Tibial artery (tissue), 4 donors: ENCODE measurements around the gene CCL24.
"Not testable (repeated sequence)": the region's sequence is repeated elsewhere in the genome, so short reads cannot be mapped to it uniquely, and the experiment has no call there.

Source experiments
- DNase-seq, 2 donors: peaks; one replicate each; pipeline ENCODE4 v3.0.0-alpha.2; 2019
- H3K27ac ChIP-seq, 2 donors: fragments of 200-600 bp; sonication (generic) in 1 of 2; 1 replicate in 1 of 2; 2 replicates in 1 of 2; pipeline ENCODE4 v1.5.1; 2018 to 2019; ENCODE audit warnings: mild to moderate bottlenecking in 1 of 2
- H3K27me3 ChIP-seq, 2 donors: fragments of 200-600 bp; sonication (generic) in 1 of 2; one replicate each; pipeline versions ENCODE4 v1.5.1 to v1.6.0; 2016 to 2019
- H3K36me3 ChIP-seq, 3 donors: fragments of 200-600 bp; sonication (generic) in 2 of 3; one replicate each; pipeline ENCODE4 v1.5.1; 2016 to 2019; ENCODE audit warnings: mild to moderate bottlenecking in 2 of 3
- H3K4me1 ChIP-seq, 4 donors: fragments of 200-600 bp; sonication (generic) in 2 of 4; 1 replicate in 3 of 4; 2 replicates in 1 of 4; pipeline ENCODE4 v1.5.1; 2016 to 2019
- H3K4me3 ChIP-seq, 2 donors: fragments of 200-600 bp; sonication (generic) in 1 of 2; 1 replicate in 1 of 2; 2 replicates in 1 of 2; pipeline ENCODE4 v1.5.1; 2018 to 2019; ENCODE audit warnings: mild to moderate bottlenecking in 2 of 2
- H3K9me3 ChIP-seq, 3 donors: fragments of 200-600 bp; sonication (generic) in 1 of 3; one replicate each; pipeline ENCODE4 v1.5.1; 2016 to 2019
- intact Hi-C: fragments of 100-400 bp; cut with DNase I; formaldehyde crosslinking; loops from one replicate; pipeline ENCODE4 v1.15.0; 2023; ENCODE audit warnings: low total_unique reads
- TF ChIP-seq, protein P1 (sequence below), 2 experiments: fragments of 200-600 bp in 1 of 2; fragments of 450-650 bp in 1 of 2; IDR thresholded peaks; one replicate each; pipeline ENCODE4 v1.5.1; 2017 to 2019; ENCODE audit warnings: antibody characterized with exemption in 2 of 2, mild to moderate bottlenecking in 1 of 2, moderate library complexity in 1 of 2

CCL24 gene

GRCh38 chr7:75850235-75850634 lies 36.6 kb upstream of the CCL24 start:
- H3K27me3 ChIP-seq = no peaks in the 10 kb centered on the region
- no peak overlapping the region for H3K4me3 ChIP-seq
- DNase-seq = no peak
- no peaks in the 10 kb centered on the region for H3K9me3 ChIP-seq
- TF ChIP-seq, protein P1, sequence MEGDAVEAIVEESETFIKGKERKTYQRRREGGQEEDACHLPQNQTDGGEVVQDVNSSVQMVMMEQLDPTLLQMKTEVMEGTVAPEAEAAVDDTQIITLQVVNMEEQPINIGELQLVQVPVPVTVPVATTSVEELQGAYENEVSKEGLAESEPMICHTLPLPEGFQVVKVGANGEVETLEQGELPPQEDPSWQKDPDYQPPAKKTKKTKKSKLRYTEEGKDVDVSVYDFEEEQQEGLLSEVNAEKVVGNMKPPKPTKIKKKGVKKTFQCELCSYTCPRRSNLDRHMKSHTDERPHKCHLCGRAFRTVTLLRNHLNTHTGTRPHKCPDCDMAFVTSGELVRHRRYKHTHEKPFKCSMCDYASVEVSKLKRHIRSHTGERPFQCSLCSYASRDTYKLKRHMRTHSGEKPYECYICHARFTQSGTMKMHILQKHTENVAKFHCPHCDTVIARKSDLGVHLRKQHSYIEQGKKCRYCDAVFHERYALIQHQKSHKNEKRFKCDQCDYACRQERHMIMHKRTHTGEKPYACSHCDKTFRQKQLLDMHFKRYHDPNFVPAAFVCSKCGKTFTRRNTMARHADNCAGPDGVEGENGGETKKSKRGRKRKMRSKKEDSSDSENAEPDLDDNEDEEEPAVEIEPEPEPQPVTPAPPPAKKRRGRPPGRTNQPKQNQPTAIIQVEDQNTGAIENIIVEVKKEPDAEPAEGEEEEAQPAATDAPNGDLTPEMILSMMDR (IDR thresholded peaks at IDR 0.05) = no peak
- no peak overlapping the region for H3K27ac ChIP-seq
- intact Hi-C loops = no loop called here
- H3K36me3 ChIP-seq = no peaks in the 10 kb centered on the region
- no peaks in the 10 kb centered on the region for H3K4me1 ChIP-seq

DNA sequence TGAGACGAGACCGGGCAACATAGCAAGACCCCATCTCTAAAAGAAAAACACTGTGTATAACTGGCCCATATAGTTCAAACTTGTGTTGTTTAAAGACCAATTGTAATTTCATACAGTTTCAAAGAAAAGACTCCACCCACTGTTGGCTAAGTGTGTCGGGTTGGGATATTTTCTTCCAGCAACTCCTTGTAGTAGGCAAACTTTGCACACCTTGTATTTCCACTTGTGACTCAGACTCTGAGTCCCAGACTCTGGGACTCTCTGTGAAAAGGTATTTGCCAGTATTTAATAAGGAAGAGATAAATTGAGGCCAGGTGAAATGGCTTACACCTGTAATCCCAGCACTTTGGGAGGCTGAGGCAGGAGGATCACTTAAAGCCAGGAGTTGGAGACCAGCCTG lies 36.0 kb upstream of the CCL24 start:
- no peaks in the 10 kb centered on the region for H3K4me1 ChIP-seq
- no peaks in the 10 kb centered on the region for H3K36me3 ChIP-seq
- TF ChIP-seq, protein P1 (IDR thresholded peaks at IDR 0.05) = no peak
- intact Hi-C loops = no loop called here
- H3K27me3 ChIP-seq = no peaks in the 10 kb centered on the region
- no peak for DNase-seq
- no peak overlapping the region for H3K4me3 ChIP-seq
- H3K27ac ChIP-seq = no peak overlapping the region
- H3K9me3 ChIP-seq = no peaks in the 10 kb centered on the region

DNA sequence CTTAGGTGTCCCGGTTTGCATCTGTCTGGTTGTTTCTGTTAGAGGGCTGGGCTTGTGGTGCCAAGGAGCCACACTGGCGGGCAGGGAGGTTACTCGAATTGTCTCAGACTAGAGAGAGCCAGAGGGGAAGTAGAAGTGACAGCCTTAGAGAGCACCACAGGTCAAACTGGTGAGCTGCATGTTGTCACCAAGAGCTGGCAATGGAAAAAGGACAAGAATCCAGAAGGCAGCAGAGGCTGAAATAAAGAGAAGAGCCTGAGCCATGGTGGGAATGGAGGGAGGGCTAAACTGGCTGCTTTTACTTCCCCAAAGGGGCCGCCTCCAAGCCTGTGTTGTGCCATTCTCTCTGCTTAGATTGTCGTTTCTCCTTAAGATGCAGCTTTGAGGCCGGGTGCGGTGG lies 34.1 kb upstream of the CCL24 start:
- Histone ChIP-seq H3K9me3 (no peaks in the 10 kb centered on the region), H3K4me1 (peaks cover 0 to 2% (median 0%) of the 10 kb centered on the region in 4 donors), H3K4me3 (no peak overlapping the region), H3K36me3 (no peaks in the 10 kb centered on the region), H3K27ac (no peak overlapping the region), H3K27me3 (no peaks in the 10 kb centered on the region)
- intact Hi-C loops = no loop called here
- TF ChIP-seq, protein P1 (IDR thresholded peaks at IDR 0.05) = no peak
- no peak for DNase-seq

GRCh38 chr7:75845132-75845531 lies 31.5 kb upstream of the CCL24 start:
- H3K4me3 ChIP-seq, intact Hi-C loops, H3K27me3 ChIP-seq, H3K27ac ChIP-seq, H3K36me3 ChIP-seq, H3K9me3 ChIP-seq, H3K4me1 ChIP-seq, DNase-seq: not testable (repeated sequence)

DNA sequence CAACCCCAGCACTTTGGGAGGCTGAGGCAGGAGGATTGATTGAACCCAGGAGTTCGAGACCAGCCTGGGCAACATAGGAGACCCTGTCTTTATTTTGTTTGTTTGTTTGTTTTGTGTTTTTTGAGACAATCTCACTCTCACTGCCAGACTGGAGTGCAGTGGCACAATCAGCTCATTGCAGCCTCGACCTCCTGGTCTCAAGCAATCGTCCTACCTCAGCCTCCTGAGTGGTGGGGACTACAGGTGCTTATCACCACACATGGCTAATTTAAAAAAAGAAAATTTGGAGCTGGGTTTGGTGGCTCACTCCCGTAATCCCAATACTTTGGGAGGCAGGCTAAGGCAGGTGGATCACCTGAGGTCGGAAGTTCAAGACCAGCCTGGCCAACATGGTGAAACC lies 30.6 kb upstream of the CCL24 start:
- no peaks in the 10 kb centered on the region for H3K27me3 ChIP-seq
- H3K4me1 ChIP-seq = peaks cover 0 to 7% (median 1%) of the 10 kb centered on the region in 4 donors
- no peak for DNase-seq
- intact Hi-C loops = no loop called here
- H3K9me3 ChIP-seq = no peaks in the 10 kb centered on the region
- H3K27ac ChIP-seq = no peak overlapping the region
- no peak overlapping the region for H3K4me3 ChIP-seq
- TF ChIP-seq, protein P1 (IDR thresholded peaks at IDR 0.05) = no peak
- H3K36me3 ChIP-seq = no peaks in the 10 kb centered on the region

GRCh38 chr7:75843613-75844116 lies 30.1 kb upstream of the CCL24 start:
- intact Hi-C loops = no loop called here
- peaks cover 0 to 7% (median 1%) of the 10 kb centered on the region in 4 donors for H3K4me1 ChIP-seq
- no peaks in the 10 kb centered on the region for H3K27me3 ChIP-seq
- no peaks in the 10 kb centered on the region for H3K36me3 ChIP-seq
- TF ChIP-seq, protein P1 (IDR thresholded peaks at IDR 0.05) = no peak
- no peaks in the 10 kb centered on the region for H3K9me3 ChIP-seq
- H3K4me3 ChIP-seq = no peak overlapping the region
- no peak for DNase-seq
- no peak overlapping the region for H3K27ac ChIP-seq
